PC-3 (cell line): ENCODE results near the gene OSR1. TPM values are rescaled to one million over a fixed set of nuclear protein-coding genes. Genes with fewer than 3 reads are reported as not detected.

Experiments
- ATAC-seq: fragments of 200-7000 bp; cut with Tn5 transposase; 2 replicates; pipeline ENCODE4 v1.9.1; 2020; ENCODE audit warnings: mild to moderate bottlenecking, moderate library complexity
- BruUV-seq: library from RNA; stranded (reverse); fragments of 400-500 nt; replicated peaks from 2 replicates; lab custom pipeline; 2021; lab: Mats Ljungman, UMichigan
- CTCF ChIA-PET: fragments of 300-600 bp; sonication (Branson Sonifier 250); formaldehyde crosslinking; loops from one replicate; lab custom pipeline; 2022; ENCODE audit warnings: antibody characterized with exemption; lab: Charles Lee
- POLR2A ChIA-PET: fragments of 300-600 bp; sonication (Branson Sonifier 250); formaldehyde crosslinking; loops from one replicate; lab custom pipeline; 2022; ENCODE audit warnings: antibody characterized with exemption; ENCODE audit not compliant: unreplicated experiment; lab: Charles Lee
- DNase-seq: peaks from one replicate; pipeline ENCODE4 v3.0.0-alpha.2; 2015
- H2AFZ ChIP-seq: fragments of 300-600 bp; sonication (generic); 2 replicates; pipeline ENCODE4 v1.6.0; 2016; ENCODE audit warnings: antibody characterized with exemption, low read length
- H3F3A ChIP-seq: fragments of 300-600 bp; sonication (generic); one replicate; pipeline ENCODE4 v1.6.0; 2017; ENCODE audit warnings: antibody characterized with exemption, low read length, control low read depth, mild to moderate bottlenecking; ENCODE audit not compliant: unreplicated experiment
- H3K27ac ChIP-seq: fragments of 300-600 bp; sonication (generic); 2 replicates; pipeline ENCODE4 v1.5.1; 2016; ENCODE audit warnings: mild to moderate bottlenecking, low read length
- H3K27me3 ChIP-seq: fragments of 300-600 bp; sonication (generic); 2 replicates; pipeline ENCODE4 v1.6.1; 2016; ENCODE audit warnings: low read length, mixed read lengths
- H3K36me3 ChIP-seq: fragments of 300-600 bp; sonication (generic); 2 replicates; pipeline ENCODE4 v1.6.1; 2016; ENCODE audit warnings: low read depth, mixed run types, low read length, mixed read lengths
- H3K4me1 ChIP-seq: fragments of 300-600 bp; sonication (generic); 2 replicates; pipeline ENCODE4 v1.5.1; 2016; ENCODE audit warnings: low read length; ENCODE audit not compliant: insufficient read depth
- H3K4me2 ChIP-seq: fragments of 300-600 bp; sonication (generic); 2 replicates; pipeline ENCODE4 v1.6.0; 2016; ENCODE audit warnings: low read length
- H3K4me3 ChIP-seq: fragments of 300-600 bp; sonication (generic); 2 replicates; pipeline ENCODE4 v1.5.1; 2016; ENCODE audit warnings: mild to moderate bottlenecking, low read length, mixed read lengths
- H3K79me2 ChIP-seq: fragments of 300-600 bp; sonication (generic); 2 replicates; pipeline ENCODE4 v1.6.1; 2017; ENCODE audit warnings: low read length, mixed read lengths
- H3K9ac ChIP-seq: fragments of 300-600 bp; sonication (generic); 2 replicates; pipeline ENCODE4 v1.6.0; 2016; ENCODE audit warnings: mild to moderate bottlenecking, low read length
- H3K9me2 ChIP-seq: fragments of 300-600 bp; sonication (generic); replicated peaks from 2 replicates; pipeline ENCODE4 v1.6.1; 2016; ENCODE audit warnings: mixed run types, low read length, mixed read lengths
- H3K9me3 ChIP-seq: fragments of 300-600 bp; sonication (generic); 2 replicates; pipeline ENCODE4 v1.6.1; 2016; ENCODE audit warnings: low read length, mixed read lengths
- H4K20me1 ChIP-seq: fragments of 300-600 bp; sonication (generic); 2 replicates; pipeline ENCODE4 v1.6.1; 2016; ENCODE audit warnings: low read length, mixed read lengths
- CTCF ChIP-seq: fragments of 300-600 bp; sonication (generic); conservative IDR thresholded peaks from 2 replicates; pipeline ENCODE4 v1.5.1; 2017; ENCODE audit warnings: antibody characterized with exemption, low read depth, mild to moderate bottlenecking, low read length
- EZH2 ChIP-seq: fragments of 300-600 bp; sonication (generic); IDR thresholded peaks from one replicate; pipeline ENCODE4 v1.6.1; 2017; ENCODE audit warnings: antibody characterized with exemption, mild to moderate bottlenecking, low read length; ENCODE audit not compliant: unreplicated experiment
- EZH2phosphoT487 ChIP-seq: fragments of 300-600 bp; sonication (generic); IDR thresholded peaks from 2 replicates; pipeline ENCODE4 v1.6.1; 2018; ENCODE audit warnings: mild to moderate bottlenecking, antibody characterized with exemption, low read length, borderline replicate concordance
- intact Hi-C: fragments of 100-400 bp; cut with micrococcal nuclease; formaldehyde crosslinking; loops from 2 replicates; pipeline ENCODE4 v1.9.0; 2023
- total RNA-seq: library from RNA; depleted of rRNA; stranded (reverse); fragments of >200 nt; gene quantifications from 2 replicates; pipeline ENCODE4 v1.2.3, GENCODE V29; 2014

Gene OSR1
- total RNA-seq, 1 experiment from 2014 or later: 33.5 TPM

GRCh38 chr2:19336781-19337180 lies 21.6 kb downstream of the OSR1 start:
- no peak for TF ChIP-seq EZH2
- no peak for TF ChIP-seq EZH2phosphoT487
- TF ChIP-seq CTCF: no peak
- Histone ChIP-seq H3K36me3 (no peaks in the 10 kb centered on the region), H3K4me3 (no peak overlapping the region)

GRCh38 chr2:19332503-19332902 lies 25.9 kb downstream of the OSR1 start:
- no peaks in the 10 kb centered on the region for H4K20me1 ChIP-seq
- no peak overlapping the region for H3K9ac ChIP-seq
- TF ChIP-seq CTCF (no peak), EZH2phosphoT487 (no peak), EZH2 (no peak)
- intact Hi-C loops: no loop called here
- CTCF ChIA-PET: no interaction called here
- no peak overlapping the region for H2AFZ ChIP-seq
- no peaks in the 10 kb centered on the region for H3K27me3 ChIP-seq
- no peak overlapping the region for H3K4me2 ChIP-seq
- H3K4me3 ChIP-seq: no peak overlapping the region
- H3K9me2 ChIP-seq: no peaks in the 10 kb centered on the region
- H3K4me1 ChIP-seq: no peaks in the 10 kb centered on the region
- no peaks in the 10 kb centered on the region for H3K9me3 ChIP-seq
- DNase-seq (no peak), ATAC-seq (no peak)
- POLR2A ChIA-PET: interaction anchor here (0.6 kb wide), 1 partner anchor 352 kb away, joined by 5 read pairs; no protein-coding TSS in a partner anchor
- no peak overlapping the region for H3K27ac ChIP-seq
- H3K79me2 ChIP-seq: no peaks in the 10 kb centered on the region
- no peaks in the 10 kb centered on the region for H3F3A ChIP-seq
- no peaks in the 10 kb centered on the region for H3K36me3 ChIP-seq
- no TSS peak for BruUV-seq

More at GRCh38 chr2:19336781-19337180, 21.6 kb downstream of the OSR1 start:
- ATAC-seq (no peak), DNase-seq (no peak)
- Histone ChIP-seq H3K9ac (no peak overlapping the region), H3K9me2 (no peaks in the 10 kb centered on the region), H4K20me1 (no peaks in the 10 kb centered on the region), H3K4me2 (no peak overlapping the region), H3K27me3 (no peaks in the 10 kb centered on the region), H2AFZ (no peak overlapping the region), H3K79me2 (no peaks in the 10 kb centered on the region), H3K4me1 (no peaks in the 10 kb centered on the region), H3K27ac (no peak overlapping the region), H3K9me3 (no peaks in the 10 kb centered on the region), H3F3A (no peaks in the 10 kb centered on the region)
- POLR2A ChIA-PET: no interaction called here
- no TSS peak for BruUV-seq
- CTCF ChIA-PET: no interaction called here
- intact Hi-C loops: no loop called here

GRCh38 chr2:19331450-19331849 lies 27.0 kb downstream of the OSR1 start:
- ChIA-PET POLR2A (no interaction called here), CTCF (no interaction called here)
- intact Hi-C loops: no loop called here
- no TSS peak for BruUV-seq
- ATAC-seq (no peak), DNase-seq (no peak)
- Histone ChIP-seq H3K9ac (no peak overlapping the region), H3K27ac (no peak overlapping the region), H3K27me3 (no peaks in the 10 kb centered on the region), H3K9me3 (no peaks in the 10 kb centered on the region), H3F3A (no peaks in the 10 kb centered on the region), H3K9me2 (no peaks in the 10 kb centered on the region), H3K36me3 (no peaks in the 10 kb centered on the region), H3K4me3 (no peak overlapping the region), H3K4me1 (no peaks in the 10 kb centered on the region), H2AFZ (no peak overlapping the region), H3K4me2 (no peak overlapping the region), H3K79me2 (no peaks in the 10 kb centered on the region), H4K20me1 (no peaks in the 10 kb centered on the region)
- TF ChIP-seq EZH2phosphoT487 (no peak), CTCF (no peak)
